Measurements from ENCODE around the gene CLMN.

GRCh38 chr14:95344536-95344935 lies 24.8 kb upstream of the CLMN start:
- no peak for TF ChIP-seq CREB1 (CRISPR knock-in tag; IDR thresholded peaks at IDR 0.05; ENCODE audit: low read depth)
- TF ChIP-seq, protein P1, sequence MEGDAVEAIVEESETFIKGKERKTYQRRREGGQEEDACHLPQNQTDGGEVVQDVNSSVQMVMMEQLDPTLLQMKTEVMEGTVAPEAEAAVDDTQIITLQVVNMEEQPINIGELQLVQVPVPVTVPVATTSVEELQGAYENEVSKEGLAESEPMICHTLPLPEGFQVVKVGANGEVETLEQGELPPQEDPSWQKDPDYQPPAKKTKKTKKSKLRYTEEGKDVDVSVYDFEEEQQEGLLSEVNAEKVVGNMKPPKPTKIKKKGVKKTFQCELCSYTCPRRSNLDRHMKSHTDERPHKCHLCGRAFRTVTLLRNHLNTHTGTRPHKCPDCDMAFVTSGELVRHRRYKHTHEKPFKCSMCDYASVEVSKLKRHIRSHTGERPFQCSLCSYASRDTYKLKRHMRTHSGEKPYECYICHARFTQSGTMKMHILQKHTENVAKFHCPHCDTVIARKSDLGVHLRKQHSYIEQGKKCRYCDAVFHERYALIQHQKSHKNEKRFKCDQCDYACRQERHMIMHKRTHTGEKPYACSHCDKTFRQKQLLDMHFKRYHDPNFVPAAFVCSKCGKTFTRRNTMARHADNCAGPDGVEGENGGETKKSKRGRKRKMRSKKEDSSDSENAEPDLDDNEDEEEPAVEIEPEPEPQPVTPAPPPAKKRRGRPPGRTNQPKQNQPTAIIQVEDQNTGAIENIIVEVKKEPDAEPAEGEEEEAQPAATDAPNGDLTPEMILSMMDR (conservative IDR thresholded peaks at IDR 0.05; ENCODE audit: low read depth in 2 of 2) = no peak
